HG03558 (cell line): Measurements from ENCODE around the gene FTCD.

Experiments
- ATAC-seq: cut with Tn5 transposase; IDR thresholded peaks from one replicate; pipeline ENCODE4 v1.9.1; 2021; ENCODE audit warnings: moderate number of reproducible peaks; ENCODE audit not compliant: unreplicated experiment; ENCODE audit errors: extremely low read depth

FTCD gene

DNA sequence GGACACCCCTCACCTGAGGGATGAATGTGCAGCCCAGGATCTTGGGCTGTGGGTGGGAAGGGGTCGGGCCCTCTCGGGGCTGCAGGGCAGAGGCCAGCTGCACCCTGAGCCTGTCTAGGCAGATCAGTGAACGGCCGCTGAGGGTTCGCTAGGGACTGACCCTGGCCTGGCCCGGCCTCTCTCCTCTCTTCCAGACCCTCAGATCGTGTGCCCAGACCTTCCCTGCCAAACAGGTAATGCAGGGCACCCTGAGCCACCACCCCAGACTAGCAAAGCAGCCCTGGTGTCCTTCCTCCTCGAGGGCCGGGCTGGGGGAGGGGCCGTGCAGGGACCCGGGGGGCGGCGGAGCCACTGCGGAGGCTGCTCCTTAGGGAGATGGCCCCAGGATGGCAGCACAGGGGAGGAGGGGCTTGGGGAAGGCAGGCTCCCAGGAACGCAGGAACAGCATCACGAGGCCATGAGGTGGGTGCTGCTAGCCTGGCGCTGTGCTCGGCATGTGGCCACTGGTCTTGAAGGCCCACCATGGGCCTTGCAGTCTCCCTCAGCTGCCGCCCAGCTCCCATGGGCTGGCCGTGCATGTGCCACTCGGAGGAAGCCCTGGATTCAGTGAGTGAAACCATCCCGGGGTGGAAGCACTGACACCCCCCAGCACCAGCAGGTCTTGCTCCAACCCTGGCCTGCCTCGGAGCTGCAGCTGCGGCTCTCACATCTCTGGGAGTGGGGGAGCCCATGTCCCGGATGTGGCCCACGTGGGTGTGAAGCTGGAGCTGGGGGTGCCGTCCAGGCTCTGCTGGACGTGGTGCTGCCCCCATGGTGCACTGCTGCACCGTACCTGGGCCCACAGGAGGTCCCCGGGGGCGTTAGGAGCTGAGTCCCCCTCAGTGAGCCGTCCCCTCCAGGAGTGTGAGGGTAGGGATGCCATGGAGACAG is 28.8 kb downstream of the FTCD start:
- no peak for ATAC-seq

- no peak for ATAC-seq
These were observed 29.5 kb downstream of the FTCD start for GRCh38 chr21:46125846-46126301.

DNA sequence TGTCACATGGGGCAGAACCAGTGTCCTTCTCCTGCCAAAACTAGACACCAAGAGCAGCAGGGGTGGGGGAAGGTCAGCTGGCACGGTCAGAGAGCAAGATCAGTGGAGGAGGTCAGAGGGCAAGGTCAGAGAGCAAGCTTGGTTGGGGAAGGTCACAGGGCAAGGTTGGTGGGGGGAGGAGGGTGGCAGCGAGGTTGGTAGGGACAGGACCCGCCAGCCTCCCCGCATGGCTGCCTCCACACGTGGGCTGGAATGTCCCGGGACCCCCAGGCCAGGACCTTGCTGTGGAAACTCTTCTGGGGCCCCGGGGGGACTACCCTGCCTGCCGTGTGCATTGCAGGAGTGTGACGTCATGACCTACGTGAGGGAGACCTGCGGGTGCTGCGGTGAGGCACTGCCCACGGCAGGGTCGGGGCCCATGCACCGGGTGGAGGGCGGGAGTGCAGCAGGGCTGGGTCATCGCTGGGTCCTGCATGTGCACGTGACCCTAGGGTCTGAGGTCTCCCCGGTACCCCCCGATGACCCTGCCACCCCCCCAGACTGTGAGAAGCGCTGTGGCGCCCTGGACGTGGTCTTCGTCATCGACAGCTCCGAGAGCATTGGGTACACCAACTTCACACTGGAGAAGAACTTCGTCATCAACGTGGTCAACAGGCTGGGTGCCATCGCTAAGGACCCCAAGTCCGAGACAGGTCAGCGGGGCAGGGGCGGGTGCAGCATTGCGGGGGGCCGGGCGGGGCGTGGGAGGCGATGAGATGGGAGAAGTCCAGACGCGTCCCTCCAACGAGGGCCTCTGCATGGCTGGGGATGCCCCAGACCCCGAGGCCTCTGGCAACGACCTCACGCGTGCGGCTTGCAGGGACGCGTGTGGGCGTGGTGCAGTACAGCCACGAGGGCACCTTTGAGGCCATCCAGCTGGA is 30.2 kb downstream of the FTCD start:
- ATAC-seq: no peak

DNA sequence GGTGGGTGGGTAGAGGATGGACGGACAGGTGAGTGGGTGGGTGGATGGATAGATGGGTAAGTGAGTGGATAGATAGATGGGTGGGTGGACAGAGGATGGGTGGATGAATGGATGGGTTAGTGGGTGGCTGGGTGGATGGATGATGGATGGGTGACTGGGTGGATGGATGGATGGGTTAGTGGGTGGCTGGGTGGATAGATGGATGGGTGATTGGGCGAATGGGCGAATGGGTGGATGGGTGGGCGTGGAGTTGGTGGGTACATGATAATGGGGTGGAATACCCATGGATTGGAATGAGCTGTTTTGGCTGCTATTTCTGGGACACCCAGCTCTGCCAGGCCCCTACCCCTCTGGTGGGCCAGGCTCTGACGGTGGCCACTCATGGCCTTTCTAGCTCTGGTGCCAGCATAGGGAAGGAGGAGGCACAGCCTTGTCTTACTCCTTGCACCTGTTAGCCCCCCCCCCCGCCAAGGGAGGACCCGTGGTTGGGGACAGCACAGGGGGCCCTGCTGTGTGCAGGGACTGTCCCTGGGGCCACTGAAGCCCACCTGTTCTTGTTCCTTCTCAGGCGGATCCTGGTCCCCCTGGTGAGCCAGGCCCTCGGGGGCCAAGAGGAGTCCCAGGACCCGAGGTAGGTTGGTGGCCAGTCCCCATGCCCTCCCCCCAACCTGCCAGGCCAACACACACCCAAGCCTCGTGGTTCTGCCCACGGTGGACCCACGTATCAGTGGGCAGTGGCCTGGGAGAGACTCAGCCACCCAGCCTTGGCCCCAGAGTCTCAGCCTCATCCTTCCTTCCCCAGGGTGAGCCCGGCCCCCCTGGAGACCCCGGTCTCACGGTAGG is 31.1 kb downstream of the FTCD start:
- no peak for ATAC-seq

DNA sequence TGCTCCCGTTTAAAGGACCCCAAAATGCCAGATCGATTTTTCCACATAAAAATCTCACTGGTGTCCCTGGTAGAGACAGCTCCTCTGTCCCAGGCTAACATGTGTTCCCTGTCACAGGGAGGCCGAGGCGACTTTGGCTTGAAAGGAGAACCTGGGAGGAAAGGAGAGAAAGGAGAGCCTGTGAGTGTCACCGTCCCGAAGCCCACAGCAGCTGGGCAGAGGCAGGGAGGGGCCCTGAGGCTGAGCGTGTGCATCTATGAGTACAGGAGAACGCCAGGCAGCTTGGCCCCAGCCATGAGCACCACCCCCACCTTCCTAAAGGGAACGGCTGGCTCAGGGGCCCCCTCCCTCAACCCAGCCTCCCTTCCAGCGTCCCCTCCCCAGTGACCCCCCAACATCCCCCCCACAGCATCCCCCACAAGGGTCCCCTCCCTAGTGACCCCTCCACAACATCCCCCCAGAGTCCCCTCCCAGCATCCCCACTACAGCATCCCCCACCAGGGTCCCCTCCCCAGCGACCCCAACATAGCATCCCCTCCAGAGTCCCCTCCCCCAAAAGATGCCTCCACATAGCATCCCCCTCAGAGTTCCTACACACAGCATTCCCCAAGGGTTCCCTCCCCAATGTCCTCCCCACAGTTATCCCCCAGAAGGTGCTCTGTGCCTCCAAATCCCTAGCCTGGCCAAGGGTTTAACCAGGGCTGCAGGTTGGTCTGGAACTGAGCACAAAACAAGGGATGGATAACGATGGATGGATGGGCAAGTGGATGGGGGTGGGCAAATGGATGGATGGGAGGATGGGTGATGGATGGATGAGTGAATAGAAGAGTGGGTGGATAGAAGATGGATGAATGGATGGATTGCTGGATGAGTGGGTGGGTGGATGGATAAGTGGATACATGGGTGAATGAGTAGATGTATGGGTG is 32.4 kb downstream of the FTCD start:
- ATAC-seq: no peak

DNA sequence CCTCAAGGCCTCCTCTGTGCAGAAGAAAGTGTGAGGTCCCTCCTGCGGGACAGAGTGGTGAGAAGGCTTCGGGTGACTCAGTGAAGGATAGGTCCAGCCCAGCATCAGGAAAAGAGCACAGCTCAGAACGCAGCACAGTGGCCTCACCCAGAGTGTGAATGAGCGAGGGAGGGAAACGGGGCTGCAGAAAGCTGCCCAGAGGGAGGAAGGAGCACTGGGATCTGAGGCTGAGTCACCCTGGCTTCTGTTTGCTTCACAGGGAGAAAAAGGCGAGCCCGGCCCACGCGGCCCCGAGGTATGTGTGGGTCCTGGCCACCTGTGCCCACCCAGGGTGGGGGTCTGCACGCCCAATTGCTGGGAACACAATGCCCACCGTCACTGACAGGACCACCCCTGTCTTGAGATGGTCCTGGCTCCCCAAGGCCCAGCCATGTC is 33.1 kb downstream of the FTCD start:
- ATAC-seq: no peak

- ATAC-seq: no peak
These were observed 33.8 kb downstream of the FTCD start for GRCh38 chr21:46121286-46122221.

DNA sequence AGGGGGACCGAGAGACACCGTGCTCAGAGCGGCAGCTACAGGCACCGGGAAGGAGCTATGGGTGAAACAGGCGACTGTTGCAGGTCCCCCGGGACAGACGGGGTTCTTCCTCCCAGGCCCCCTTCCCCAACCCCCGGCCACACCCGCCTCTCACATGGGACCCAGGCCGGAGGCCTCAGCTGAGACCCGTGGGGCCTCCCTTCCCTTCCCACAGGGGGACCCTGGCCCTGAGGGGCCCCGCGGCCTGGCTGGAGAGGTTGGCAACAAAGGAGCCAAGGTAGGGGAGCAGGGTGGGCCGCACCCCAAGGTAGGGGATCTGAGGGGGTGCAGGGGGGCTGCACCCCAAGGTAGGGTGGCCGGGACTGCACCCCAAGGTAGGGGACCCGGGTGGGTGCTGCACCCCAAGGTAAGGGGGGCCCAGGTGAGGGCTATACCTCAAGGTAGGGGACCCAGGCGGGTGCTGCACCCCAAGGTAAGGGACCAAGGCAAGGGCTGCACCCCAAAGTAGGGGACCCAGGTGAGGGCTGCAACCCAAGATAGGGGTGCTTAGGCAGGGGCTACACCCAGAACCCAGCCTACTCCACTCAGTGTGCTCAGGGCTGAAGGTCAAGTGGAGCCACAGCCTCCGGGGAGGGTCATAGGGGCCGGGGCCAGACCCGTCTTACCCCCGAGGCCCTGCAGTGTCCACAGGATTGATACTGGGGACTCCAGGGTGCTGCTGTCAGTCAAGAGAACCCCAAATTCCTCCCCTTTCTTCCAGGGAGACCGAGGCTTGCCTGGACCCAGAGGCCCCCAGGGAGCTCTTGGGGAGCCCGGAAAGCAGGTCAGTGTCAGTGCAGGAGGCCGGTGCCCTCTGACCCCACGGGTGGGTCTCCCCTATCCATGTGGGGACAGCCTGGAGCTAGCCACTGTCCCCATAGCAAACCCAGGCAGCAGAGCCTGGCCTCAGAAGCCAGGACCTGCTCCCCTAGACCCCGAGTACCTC is 34.8 kb downstream of the FTCD start:
- ATAC-seq: no peak

DNA sequence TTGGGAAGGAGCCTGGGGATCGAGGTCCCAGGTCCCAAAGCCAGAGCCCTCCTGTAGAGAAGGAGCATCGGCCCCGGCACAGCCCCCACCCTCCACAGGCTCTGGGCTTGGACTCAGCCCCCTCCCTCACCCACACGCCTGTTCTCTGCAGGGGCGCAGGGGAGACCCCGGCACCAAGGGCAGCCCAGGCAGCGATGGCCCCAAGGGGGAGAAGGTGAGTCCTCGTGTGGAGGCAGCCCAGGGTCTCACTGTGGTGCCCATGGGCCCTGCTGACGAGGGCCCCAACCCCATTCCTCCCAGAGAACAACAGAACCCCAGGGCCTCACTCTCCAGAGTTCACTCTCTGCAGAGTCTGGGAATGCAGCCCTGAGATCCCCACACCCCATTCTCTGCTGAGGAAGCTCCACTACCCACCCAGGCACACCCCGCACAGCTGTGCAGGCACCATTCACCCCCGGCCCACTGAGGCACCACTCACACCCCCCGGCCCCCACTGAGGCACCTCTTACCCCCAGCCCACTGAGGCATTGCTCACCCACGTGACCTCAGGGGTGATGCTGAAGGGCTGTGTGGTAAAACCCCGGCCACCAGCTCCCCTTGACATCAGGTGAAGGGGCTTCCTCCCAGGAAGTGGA is 35.6 kb downstream of the FTCD start:
- no peak for ATAC-seq

DNA sequence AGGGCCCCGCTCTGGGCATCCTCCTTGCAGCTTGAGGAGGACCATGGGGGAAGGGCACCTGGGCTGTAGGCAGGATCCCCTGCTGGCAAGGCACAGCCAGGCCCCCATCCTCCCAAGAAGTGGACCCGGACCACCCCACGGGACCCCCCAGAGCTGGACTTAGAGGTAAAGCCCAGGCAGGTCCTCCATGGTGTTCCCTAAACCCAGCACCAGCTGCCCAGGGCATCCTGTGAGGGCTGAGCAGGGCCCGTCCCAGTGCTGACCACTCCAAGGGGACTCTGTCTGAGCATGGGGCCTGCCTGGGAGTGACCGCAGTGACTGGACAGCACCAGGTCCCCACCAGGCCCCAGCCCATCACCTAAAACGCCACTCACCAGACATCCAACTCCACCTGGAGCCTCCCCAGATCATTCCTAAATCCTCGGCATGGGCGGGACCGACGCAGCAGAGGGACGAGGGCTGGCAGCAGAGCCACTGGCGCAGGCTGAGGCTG is 36.2 kb downstream of the FTCD start:
- no peak for ATAC-seq

GRCh38 chr21:46118316-46119143 is 36.8 kb downstream of the FTCD start:
- ATAC-seq: no peak

GRCh38 chr21:46117586-46118315 is 37.6 kb downstream of the FTCD start:
- no peak for ATAC-seq

DNA sequence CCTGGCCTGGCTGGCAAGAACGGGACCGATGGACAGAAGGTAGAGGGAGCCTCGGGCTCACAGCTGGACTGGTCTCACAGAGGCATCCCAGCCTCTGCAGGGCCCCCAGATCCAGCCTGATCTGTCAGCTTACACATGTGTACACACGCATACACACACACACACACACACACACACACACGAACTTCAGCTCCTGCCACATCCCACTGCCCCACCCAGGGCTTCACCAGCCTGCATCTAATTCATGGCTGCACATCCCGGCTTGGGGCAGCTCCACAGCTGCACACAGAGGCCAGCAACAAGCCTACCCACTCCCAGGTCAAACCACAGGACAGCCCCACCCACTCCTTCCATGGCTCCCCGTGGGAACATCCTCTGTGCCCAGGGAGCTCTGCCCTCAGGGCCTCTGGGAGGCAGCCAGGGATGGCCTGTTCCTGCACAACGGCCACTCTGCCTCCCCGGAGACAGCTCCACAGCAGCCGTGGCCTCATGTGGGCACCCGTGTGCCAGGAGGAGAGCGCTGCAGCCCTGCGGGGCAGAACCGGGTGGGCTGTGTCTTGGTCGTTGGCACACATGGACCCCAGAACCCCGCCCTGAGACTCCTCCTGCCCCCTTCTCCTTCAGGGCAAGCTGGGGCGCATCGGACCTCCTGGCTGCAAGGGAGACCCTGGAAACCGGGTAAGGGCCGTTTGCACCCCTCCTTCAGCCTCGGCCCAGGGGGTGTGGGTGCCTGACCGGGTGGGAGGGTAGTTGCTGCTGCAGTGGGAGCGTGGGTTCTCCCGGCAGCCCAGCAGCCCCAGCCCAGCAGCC is 38.4 kb downstream of the FTCD start:
- no peak for ATAC-seq
